ENCODE data around the gene DSG1.

Gene DSG1

DNA sequence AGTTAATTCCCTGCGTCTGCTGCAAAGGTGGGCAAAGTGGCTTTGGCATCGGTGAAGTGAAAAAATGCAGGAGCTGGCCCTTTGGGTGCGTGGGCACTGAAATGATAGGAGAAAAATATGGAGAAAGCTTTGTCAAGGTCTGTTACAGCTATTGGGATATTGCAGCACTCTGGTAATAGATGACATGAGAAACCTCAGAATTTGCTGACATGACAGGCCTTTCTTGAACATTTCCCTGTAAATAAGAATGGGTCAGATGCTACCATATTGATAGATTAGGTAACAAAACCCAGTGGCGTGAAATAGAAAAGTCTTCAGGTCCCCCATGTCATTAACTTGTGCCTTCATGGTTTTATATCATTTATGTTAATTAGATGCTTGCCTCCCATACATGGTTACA is 46.2 kb downstream of the DSG1 start:
- no peaks in the 10 kb centered on the region for H3K27me3 ChIP-seq (replicated peaks; ENCODE audit: insufficient read depth, low read length)
- no peak overlapping the region for H2AFZ ChIP-seq (ENCODE audit: low read length)
- no peaks in the 10 kb centered on the region for H3F3A ChIP-seq (ENCODE audit: insufficient read depth, low read length)
- no peaks in the 10 kb centered on the region for H3K9me3 ChIP-seq (replicated peaks; ENCODE audit: insufficient read depth, low read length)
- H3K4me2 ChIP-seq (ENCODE audit: low read depth, low read length): no peak overlapping the region
- TF ChIP-seq, protein P1, sequence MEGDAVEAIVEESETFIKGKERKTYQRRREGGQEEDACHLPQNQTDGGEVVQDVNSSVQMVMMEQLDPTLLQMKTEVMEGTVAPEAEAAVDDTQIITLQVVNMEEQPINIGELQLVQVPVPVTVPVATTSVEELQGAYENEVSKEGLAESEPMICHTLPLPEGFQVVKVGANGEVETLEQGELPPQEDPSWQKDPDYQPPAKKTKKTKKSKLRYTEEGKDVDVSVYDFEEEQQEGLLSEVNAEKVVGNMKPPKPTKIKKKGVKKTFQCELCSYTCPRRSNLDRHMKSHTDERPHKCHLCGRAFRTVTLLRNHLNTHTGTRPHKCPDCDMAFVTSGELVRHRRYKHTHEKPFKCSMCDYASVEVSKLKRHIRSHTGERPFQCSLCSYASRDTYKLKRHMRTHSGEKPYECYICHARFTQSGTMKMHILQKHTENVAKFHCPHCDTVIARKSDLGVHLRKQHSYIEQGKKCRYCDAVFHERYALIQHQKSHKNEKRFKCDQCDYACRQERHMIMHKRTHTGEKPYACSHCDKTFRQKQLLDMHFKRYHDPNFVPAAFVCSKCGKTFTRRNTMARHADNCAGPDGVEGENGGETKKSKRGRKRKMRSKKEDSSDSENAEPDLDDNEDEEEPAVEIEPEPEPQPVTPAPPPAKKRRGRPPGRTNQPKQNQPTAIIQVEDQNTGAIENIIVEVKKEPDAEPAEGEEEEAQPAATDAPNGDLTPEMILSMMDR (IDR thresholded peaks at IDR 0.05; ENCODE audit: low read length): no peak
- no peak for TF ChIP-seq EZH2phosphoT487 (IDR thresholded peaks at IDR 0.05; ENCODE audit: low read length)
- TF ChIP-seq EZH2 (optimal IDR thresholded peaks at IDR 0.05; ENCODE audit: low read depth, low read length): no peak
- H3K4me3 ChIP-seq (ENCODE audit: low read length): no peak overlapping the region
- H3K9me2 ChIP-seq (replicated peaks; ENCODE audit: insufficient read depth, low read length): no peaks in the 10 kb centered on the region
- no peak overlapping the region for H3K27ac ChIP-seq (ENCODE audit: low read length)
- no peak overlapping the region for H3K9ac ChIP-seq (ENCODE audit: low read length)
- H3K79me2 ChIP-seq (ENCODE audit: low read length): no peaks in the 10 kb centered on the region
- no peaks in the 10 kb centered on the region for H4K20me1 ChIP-seq (ENCODE audit: insufficient read depth, low read length)
- no peaks in the 10 kb centered on the region for H3K4me1 ChIP-seq (ENCODE audit: low read length)
- H3K36me3 ChIP-seq (replicated peaks; ENCODE audit: insufficient read depth, low read length): no peaks in the 10 kb centered on the region
- DNase-seq: no peak

DNA sequence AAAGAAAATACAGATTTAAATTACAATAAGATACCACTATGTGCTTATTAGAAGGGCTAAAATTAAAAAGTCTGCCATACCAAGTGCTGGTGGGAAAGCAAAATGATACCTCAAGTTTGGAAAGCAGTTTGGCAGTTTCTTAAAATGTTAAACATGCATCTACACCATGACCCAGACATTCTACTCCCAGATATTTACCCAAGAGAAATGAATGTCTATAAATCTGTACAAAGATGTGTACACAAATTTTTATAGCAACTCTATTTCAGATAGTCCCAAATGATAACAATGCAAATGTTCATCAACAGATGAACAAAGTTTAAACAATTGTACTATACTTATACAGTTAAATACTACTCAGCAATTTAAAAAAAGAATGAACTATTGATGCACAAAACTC is 51.5 kb downstream of the DSG1 start:
- no peaks in the 10 kb centered on the region for H3K27me3 ChIP-seq (replicated peaks; ENCODE audit: insufficient read depth, low read length)
- H3F3A ChIP-seq (ENCODE audit: insufficient read depth, low read length): no peaks in the 10 kb centered on the region
- DNase-seq: no peak
- no peak overlapping the region for H3K4me3 ChIP-seq (ENCODE audit: low read length)
- H3K4me2 ChIP-seq (ENCODE audit: low read depth, low read length): no peak overlapping the region
- H3K79me2 ChIP-seq (ENCODE audit: low read length): no peaks in the 10 kb centered on the region
- no peaks in the 10 kb centered on the region for H3K9me3 ChIP-seq (replicated peaks; ENCODE audit: insufficient read depth, low read length)
- H3K36me3 ChIP-seq (replicated peaks; ENCODE audit: insufficient read depth, low read length): no peaks in the 10 kb centered on the region
- no peak overlapping the region for H3K9ac ChIP-seq (ENCODE audit: low read length)
- H4K20me1 ChIP-seq (ENCODE audit: insufficient read depth, low read length): no peaks in the 10 kb centered on the region
- no peak for TF ChIP-seq EZH2phosphoT487 (IDR thresholded peaks at IDR 0.05; ENCODE audit: low read length)
- TF ChIP-seq, protein P1 (IDR thresholded peaks at IDR 0.05; ENCODE audit: low read length): no peak
- TF ChIP-seq EZH2 (optimal IDR thresholded peaks at IDR 0.05; ENCODE audit: low read depth, low read length): no peak
- no peaks in the 10 kb centered on the region for H3K9me2 ChIP-seq (replicated peaks; ENCODE audit: insufficient read depth, low read length)
- H3K27ac ChIP-seq (ENCODE audit: low read length): no peak overlapping the region
- H3K4me1 ChIP-seq (ENCODE audit: low read length): no peaks in the 10 kb centered on the region
- no peak overlapping the region for H2AFZ ChIP-seq (ENCODE audit: low read length)

GRCh38 chr18:31371989-31372388 is 54.0 kb downstream of the DSG1 start:
- no peaks in the 10 kb centered on the region for H3F3A ChIP-seq (ENCODE audit: insufficient read depth, low read length)
- no peaks in the 10 kb centered on the region for H3K36me3 ChIP-seq (replicated peaks; ENCODE audit: insufficient read depth, low read length)
- no peak overlapping the region for H3K27ac ChIP-seq (ENCODE audit: low read length)
- no peaks in the 10 kb centered on the region for H3K9me3 ChIP-seq (replicated peaks; ENCODE audit: insufficient read depth, low read length)
- no peaks in the 10 kb centered on the region for H3K4me1 ChIP-seq (ENCODE audit: low read length)
- no peak overlapping the region for H3K4me3 ChIP-seq (ENCODE audit: low read length)
- no peaks in the 10 kb centered on the region for H3K27me3 ChIP-seq (replicated peaks; ENCODE audit: insufficient read depth, low read length)
- H4K20me1 ChIP-seq (ENCODE audit: insufficient read depth, low read length): no peaks in the 10 kb centered on the region
- H3K9me2 ChIP-seq (replicated peaks; ENCODE audit: insufficient read depth, low read length): no peaks in the 10 kb centered on the region
- no peak overlapping the region for H3K9ac ChIP-seq (ENCODE audit: low read length)
- H2AFZ ChIP-seq (ENCODE audit: low read length): no peak overlapping the region
- no peak overlapping the region for H3K4me2 ChIP-seq (ENCODE audit: low read depth, low read length)
- DNase-seq: no peak
- TF ChIP-seq EZH2 (optimal IDR thresholded peaks at IDR 0.05; ENCODE audit: low read depth, low read length) (no peak), EZH2phosphoT487 (IDR thresholded peaks at IDR 0.05; ENCODE audit: low read length) (no peak)
- TF ChIP-seq, protein P1 (IDR thresholded peaks at IDR 0.05; ENCODE audit: low read length): no peak
- H3K79me2 ChIP-seq (ENCODE audit: low read length): no peaks in the 10 kb centered on the region
